Activated T-cell treated with anti-CD3 and anti-CD28 coated beads for 4 hours (primary cell): ENCODE results near the gene SRSF3.
"Not testable (repeated sequence)": the region's sequence is repeated elsewhere in the genome, so short reads cannot be mapped to it uniquely, and the experiment has no call there.

Experiments used
- DNase-seq: peaks from one replicate; pipeline ENCODE4 v3.0.0-alpha.2; 2020

Gene SRSF3

DNA sequence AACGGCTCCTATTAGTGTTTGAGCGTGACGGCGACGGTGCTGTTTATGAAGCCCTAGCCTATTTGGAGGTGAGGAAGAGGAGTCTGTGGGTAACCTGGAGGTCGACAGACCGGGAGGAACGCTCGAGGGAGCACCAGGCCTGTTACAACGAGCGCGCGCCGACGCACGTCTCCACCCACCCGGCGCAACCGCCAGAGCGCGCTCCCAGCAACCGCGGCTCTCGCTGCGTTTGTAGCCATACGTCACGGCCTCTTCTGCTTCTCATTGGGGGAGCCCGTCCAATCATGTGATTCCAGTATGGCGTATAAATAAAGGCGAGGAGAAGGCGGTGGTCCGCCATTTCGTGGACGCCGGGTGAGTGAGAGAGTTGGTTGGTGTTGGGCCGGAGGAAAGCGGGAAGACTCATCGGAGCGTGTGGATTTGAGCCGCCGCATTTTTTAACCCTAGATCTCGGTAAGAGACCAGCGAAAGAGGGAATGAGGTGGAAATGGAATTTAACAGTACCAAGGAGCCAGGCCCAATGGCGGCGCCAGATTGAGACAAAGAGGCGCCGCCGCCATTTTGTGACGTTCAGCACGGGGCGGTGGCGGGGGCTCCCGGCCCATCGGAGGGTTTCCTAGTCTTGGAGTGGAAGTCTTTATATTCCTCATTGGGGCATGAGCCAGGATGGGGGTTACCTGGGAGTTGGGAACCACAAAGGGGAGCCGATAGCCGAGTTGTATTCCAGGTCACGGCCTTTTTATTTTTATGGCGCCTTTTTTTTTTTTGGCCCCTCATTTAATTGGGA, at the start of gene SRSF3:
TSS of gene SRSF3 (plus strand) at position 334 of the 787 bp plus-strand sequence. CDS start 2,401 bp downstream, outside the sequence.
- DNase-seq, result peak; percentile 90

DNA sequence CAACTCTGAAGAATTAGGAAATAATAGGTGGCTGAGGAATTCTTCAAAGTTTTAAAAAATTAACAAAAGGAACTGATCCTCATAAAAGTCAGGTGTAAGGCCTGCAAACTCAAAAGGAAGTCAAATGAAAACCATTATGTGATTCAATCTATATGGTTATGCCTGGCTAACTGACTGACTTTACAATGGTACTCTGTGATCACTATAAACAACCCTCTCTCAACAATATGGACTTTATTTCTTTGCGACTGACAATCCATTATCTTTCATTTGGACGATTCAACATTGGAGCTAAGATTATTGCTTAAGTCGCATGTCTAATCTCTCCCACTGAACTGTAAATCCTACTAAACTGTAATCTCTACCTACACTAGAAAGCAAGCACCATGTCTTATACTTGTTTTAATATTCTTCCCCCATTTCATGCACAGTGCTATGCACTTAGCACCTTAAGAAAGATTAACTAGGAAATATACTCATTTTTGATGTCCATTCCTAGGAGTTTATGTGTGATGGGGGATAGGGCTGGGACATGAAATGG, 48.3 kb upstream of the SRSF3 start:
- DNase-seq, result no peak

DNA sequence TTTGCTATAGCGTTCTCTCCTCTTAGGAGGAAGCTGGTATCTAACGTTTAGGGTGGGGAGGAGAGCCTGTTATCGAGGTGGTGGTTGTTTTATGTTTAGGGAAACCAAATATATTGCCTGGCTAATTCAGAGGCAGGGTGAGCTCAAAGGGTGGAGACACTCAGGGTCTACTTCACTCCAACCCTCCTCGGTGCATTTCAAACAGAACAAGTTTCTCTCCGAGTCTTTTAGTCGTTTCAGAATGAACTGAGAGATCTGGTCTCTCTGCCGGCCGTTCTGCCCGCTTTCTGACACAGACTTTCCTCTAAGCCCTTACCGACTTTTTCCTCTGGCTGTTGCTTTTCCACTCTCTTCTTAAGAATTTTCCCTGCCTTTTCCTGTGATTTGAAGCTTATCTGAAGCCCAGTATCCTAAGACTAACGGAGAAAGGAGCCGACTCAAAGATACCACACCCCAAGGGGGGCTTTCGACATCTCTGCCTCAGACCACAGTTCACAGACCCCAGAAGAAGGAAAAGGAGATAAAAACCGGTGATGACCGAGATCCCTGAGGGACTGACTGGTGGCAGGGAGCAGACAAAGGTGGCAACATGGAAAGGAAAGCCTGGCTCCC, 47.7 kb upstream of the SRSF3 start:
- peak; percentile 10 for DNase-seq

DNA sequence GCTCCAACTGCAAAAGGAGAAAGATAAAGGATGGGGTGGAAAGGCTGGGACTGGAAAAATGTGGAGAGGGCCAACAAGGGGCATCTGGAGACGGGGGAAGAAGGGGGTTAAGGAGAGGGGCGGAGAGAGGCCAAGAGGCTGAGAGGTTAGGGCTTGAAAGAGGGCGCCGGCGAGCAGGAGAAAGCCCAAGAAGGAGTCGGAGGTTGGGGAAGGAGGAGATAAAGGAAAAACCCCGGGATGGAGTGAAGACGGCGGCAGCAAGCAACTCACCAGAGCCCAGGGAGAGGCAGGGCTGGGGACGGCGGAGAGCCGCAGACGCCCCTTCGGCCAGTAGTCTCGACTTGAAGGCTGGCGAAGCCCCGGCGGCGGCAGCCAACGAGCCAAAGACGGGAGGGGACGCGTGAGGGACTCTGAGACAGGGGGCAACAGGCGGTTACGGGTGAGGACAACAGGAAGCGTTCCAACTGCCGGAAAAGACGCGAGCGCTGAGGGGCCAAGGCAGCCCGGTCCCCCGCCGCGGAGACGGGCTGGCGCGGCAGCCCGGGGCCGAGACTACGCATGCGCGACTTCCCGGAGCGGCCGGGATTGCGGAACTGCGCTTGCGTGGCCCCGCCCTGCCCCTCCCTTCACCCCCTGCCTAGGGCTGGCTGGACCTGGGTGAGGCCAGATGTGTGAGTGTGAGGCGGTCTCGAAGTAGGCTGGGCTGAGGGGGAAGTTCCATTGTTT, 47.1 kb upstream of the SRSF3 start, which contains the start of gene STK38:
TSS of gene STK38 (minus strand) at position 560 of the 726 bp plus-strand sequence. CDS start 7,277 bp downstream, outside the sequence.
- peak; percentile 94 for DNase-seq

DNA sequence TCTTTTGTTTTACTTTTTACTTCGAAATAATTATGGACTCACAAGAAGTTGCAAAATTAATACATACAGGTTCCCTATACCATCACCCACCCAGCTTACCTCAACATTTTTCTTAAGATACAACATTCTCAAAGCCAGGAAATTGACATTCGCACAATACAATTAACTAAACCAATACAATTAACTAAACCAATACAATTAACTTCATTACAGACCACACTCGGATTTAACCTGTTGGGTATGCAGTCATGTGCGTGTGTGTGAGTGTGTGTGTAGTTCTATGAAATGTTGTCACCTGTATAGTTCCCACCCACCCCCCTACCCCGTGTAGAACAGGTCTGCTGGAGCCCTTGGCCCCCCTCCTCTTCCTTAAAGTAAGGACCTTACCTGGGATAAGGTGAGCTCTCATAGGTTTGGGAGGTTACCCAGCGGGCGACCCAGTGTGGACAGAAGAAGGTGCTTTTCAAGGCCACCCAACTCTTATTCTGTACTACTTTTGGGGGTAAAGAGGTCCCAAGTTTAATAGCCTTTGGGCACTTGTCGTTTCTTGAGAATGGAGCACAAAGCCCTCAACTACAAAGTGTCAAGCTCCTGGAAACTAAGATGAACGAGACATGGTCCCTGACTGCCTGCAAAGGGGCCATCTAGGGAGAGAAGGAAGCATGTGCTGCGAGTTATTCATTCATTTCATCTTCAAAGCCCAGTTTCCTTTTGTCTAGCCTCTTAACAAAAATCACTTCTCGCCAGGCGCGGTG, 46.3 kb upstream of the SRSF3 start:
- no peak for DNase-seq

DNA sequence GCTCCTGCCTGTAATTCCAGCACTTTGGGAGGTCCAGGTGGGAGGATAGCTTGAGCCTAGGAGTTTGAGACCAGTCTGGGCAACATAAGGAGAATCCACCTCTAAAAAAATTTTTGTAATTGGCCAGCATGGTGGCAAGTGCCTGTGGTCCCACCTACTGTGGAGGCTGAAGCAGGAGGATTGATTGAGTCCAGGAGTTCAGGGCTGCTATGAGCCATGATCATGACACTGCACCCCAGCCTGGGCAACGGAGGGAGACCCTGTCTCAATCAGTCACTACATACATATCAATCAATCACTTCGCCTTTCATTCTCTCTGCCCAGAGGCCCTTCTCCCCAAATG, 45.8 kb upstream of the SRSF3 start:
- DNase-seq, result no peak

DNA sequence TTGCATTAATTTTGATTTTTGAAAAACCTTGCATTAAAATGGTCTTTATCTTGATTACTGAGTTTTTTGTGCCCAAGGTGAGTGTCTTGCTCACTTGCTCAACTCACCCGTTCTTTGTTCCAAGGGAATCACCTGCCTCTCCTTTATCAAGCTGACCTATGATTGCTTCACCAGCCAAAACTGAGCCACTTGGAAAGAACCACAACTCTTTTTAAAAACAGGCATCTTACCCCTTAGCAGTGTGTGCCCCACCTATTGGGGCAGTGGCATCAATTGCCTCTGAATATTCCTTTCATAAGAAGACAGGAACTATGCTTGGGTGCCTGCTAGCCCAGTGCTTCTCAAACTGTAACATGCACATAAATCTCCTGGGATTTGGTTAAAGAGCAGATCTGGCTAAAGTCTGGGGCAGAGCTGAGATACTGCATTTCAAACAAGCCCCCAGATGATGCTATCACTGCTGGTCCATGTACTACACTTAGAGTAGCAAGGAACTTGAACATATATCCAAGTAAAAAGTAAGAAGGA, 43.6 kb upstream of the SRSF3 start:
- DNase-seq, result no peak

DNA sequence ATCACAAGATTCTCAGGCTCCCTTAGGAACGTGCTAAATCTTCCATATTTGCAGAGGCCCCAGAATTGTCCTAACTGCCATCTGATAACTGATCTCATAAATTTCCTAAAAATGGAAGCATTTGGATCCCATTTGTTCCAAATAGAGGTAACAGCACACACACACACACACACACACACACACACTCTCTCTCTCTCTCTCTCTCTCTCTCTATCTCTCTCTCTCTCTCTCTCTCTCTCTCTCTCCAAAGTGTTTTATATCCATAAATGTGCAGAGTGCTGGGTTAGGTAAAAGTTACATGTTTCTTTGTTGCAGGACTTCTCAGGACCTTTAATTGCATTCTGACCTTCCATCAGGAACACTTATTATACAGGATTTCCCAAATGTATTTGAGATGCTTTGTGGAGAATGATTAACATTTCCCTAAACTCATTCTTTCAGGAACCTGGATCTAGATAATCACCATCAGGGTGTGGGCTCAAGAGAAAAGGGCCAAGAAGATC, 38.4 kb upstream of the SRSF3 start:
- DNase-seq, result no peak

DNA sequence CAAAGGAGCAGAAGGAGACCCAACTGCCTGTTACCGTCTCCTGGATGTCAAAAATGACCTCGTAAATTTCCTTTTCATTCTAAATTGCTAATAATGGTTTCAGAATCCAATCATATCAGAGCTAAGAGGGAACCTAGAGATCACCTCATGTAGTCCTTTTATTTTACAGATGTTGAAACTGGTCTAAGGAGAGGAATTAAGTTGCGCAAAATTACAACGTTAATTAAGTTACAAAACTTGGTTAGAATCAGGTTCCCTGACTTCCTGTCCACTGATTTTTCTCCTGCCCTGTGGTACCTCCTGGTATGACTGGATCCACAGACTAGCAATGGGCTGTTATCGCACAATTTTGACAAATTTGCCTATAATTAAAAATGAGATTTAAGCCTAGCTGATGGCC, 37.9 kb upstream of the SRSF3 start:
- DNase-seq, result no peak

DNA sequence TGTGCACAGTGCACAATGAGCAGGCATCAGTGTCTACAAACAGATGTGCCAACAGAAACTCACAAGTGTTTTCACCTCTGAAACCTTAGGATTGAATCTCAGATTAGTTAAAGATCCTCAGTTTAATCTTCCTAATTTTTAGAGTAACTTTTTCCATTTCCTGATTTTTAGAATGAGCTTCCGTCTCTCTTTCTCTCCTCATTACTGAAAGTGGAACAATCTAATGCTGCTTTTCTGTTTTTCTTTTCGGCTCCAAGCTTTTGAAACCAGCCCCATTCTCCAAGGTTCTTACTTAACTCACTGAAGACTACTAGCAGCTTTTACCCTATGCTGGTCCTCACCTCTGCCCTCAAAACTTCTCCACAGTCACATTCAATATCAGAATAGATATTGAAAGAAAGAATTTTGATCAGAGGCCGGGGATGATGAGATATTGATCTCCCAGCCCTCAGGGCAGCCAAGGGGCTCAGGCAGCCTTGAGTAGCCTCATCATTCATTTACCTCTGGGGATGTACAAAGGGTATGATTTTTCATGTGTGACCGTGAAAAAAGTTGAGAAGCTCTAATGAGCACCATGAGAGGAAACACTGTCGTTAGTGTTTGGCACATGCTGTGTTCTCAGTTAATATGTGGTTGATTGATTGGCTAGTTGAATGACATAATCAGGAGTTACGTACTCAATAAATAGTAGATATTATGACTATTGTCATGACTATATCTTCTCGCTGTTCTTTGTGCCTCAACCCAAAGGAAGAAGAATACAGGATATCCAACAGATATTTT, 35.0 kb upstream of the SRSF3 start:
- no peak for DNase-seq

DNA sequence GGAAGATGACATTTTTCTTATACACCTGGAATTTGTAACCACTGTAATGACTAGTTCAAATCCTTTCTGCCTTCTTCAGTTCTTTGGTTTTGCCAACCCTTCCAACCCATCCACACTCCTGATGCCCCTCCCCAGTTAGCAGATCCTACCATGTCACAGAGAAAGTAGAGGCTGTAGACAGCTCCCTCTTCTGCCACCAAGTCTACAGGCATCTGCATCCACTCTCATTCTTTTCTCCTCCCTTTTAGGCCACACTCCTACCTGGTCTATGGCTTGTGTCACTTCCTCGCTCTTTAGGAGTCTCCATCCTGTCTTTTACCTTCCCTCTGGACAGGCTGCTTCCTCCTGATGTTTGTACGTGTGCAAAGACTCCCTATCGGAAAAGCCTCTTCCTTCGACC, 33.3 kb upstream of the SRSF3 start:
- DNase-seq, result no peak

DNA sequence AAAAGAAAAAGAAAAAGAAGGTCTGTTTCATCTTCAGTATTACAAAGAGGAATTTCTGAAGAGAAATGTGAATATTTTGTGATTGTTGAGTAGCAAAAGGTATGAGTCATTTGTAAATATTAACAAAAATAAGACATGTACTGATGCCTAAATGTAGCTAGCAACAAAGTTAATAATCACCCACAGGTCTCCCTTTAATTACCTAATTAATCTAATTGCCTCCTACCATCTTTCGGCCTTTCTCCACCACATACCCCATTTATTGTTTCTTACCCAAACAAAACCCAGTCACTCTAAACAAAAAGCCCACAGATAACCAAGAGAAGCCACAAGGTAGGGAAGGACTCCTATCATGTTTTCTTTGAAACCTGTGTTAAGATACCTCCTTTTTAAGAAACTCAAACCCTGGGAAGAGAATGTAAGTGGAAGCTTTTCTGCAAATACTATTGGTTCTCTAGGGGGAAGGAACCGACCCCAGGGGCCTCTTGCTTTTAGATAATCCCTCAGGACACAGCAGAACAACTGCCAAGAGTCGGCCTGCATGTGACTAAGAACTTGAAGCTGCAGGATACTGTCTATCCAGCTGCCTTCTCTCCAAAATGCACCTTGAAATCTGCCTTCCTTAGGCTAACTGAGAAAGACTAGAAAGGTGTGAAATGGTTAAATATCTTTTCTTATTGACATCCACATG, 30.8 kb upstream of the SRSF3 start:
- DNase-seq, result no peak

DNA sequence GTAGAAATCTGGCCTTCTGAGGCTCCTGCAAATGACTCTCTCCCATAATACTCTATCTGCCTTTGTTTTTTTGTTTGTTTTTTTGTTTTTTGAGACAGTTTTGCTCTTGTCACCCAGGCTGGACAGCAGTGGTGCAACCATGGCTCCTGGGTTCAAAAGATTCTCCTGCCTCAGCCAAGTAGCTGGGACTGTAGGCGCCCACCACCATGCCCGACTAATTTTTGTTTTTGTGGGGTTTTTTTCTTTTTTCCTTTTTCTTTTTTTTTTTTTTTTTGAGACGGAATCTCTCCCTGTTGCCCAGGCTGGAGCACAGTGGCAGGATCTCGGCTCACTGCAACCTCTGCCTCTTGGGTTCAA, 30.3 kb upstream of the SRSF3 start:
- no peak for DNase-seq

DNA sequence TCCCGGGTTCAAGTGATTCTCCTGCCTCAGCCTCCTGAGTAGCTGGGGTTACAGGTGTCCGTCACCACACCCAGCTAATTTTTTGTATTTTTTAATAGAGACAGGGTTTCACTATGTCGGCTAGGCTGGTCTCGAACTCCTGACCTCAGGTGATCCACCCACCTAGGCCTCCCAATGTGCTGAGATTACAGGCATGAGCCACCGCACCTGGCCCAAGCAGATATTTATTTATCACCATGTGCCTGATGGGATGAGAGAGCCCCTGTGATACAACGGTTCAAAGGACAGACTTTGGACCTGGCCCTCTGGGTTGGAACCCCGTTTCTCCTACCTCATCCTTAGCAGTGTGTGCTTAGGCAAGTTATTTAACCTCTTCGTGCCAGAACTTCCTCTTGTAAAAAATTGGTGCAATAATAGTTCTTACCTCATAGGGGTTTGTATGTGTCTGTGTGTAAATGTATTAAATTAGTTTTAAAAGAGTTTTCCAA, 27.7 kb upstream of the SRSF3 start:
- no peak for DNase-seq

DNA sequence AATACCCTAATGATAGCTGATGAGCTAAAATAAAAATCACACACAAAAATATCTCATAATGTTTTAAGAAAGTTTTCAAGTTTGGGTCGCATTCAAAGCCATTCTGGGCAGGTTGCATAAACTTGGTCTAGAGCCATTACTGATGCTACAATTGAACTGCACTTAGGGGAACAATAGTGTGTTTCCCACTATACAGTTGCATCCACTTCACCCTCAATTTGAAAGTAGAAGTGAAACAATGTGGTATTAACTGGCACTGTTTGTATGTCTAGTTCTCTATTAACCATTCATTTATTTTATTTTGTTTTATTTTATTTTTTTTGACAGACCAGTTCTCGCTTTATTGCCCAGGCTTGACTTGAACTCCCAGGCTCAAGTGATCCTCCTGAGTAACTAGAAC, 23.9 kb upstream of the SRSF3 start:
- no peak for DNase-seq

DNA sequence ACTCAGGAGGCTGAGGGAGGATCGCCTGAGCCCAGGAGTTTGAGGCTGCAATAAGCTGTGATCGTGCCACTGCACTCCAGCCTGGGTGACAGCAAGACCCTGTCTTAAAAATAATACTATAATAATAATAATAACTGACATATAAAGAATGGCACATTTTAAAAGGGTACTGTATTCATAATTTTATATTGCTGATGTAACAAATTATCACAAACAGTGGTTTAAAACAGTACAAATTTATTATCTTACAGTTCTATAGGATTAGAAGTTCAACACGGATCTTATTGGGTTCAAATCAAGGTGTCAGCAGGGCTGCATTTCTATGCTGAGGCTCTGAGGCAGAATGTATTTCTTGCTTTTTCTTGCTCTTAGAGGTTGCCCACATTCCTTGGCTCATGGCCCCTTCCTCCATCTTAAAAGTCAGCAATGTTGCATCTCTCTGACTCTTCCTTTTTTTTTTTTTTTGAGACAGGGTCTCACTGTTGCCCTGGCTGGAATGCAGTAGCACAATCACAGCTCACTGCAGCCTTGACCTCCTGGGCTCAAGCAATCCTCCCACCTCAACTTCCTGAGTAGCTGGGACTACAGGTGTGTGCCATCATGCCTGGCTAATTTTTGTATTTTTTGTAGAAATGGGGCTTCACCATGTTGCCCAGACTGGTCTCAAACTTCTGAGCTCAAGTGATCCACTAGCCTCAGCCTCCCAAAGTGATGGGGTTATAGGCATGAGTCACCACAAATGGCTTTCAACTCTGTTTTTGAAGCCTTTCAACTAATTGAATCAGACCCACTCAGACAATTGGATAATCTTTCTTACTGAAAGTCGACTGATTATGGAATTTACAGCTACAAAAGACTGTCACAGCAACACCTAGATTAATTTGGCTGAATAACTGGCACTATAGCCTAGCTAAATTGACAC, 22.8 kb upstream of the SRSF3 start:
- no peak for DNase-seq

DNA sequence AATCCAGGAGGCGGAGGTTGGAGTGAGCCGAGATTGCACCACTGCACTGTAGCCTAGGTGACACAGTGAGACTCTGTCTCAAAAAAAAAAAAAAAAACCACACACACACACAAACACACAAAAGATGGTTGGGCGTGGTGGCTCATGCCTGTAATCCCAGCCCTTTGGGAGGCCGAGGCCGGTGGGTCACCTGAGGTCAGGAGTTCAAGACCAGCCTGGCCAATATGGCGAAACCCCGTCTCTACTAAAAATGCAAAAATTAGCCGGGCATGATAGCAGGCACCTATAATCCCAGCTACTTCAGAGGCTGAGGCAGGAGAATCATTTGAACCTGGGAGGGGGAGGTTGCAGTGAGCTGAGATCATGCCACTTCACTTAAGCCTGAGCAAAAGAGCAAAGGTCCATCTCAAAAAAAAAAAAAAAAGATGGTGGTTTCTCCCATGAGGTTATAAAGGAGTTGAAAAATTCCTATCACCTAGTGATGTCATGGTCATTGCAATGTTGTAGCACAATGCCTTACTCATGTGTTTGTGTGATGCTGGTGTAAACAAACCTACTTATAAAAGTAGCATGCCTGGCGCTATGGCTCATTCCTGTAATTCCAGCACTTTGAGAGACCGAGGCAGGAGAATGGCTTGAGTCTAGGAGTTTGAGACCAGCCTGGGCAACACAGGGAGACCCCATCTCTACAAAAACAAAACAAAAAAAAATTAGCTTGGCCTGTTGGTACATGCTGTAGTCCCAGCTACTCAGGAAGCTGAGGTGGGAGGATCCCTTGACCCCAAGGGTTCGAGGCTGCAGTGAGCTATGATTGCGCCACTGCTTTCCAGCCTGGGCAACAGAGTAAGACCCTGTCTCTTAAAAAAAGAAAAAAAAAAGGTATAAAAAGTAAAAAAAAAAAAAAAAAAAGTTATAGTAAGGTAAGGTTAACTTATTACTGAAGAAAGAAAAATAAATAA, 21.5 kb upstream of the SRSF3 start:
- DNase-seq, result not testable (repeated sequence)

DNA sequence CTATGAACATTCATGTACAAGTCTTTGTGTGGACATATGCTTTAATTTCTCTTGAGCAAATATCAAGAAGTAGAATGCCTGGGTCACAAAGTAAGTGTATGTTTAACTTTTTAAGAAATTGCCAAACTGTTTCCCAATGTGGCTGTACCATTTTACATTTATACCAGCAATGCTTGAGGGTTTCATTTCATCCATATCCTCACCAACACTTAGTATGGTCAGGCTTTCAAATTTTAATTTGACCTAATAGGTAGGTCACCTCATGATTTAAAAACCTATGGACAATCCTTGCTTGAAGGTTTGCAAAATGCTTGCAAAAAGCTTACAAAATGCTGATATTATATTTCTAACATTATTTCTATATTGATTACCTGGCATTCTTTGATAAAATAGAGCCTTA, 19.5 kb upstream of the SRSF3 start:
- no peak for DNase-seq

DNA sequence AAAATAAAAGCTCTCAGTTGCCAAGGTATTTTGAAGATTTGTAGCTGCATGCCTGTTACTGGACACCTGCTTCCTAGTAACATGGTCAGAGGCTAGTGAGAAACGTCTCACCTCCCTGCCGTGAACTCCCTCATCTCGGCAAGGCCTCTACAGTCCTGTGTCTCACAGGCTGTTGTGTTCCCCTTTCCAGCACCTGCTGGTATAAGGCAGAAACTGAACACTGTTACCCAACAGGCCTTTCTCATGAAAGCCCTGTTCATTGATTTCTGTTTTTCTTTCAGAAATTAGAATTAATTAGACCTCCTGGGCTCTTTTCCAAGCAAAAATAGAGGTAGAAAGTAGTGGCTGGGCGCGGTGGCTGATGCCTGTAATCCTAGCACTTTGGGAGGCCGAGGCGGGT, 17.6 kb upstream of the SRSF3 start:
- DNase-seq, result no peak
